Fibroblast of pulmonary artery (primary cell): ENCODE measurements around the gene PHACTR1.

Source experiments
- DNase-seq: peaks from one replicate; pipeline ENCODE4 v3.0.0-alpha.2; 2010; ENCODE audit warnings: low read depth
- H3K4me3 ChIP-seq: replicated peaks from 2 replicates; pipeline ENCODE4 v1.5.1; 2011; ENCODE audit warnings: low read depth, mild to moderate bottlenecking, control low read depth, low read length, moderate library complexity
- TF ChIP-seq, protein P1 (sequence below): IDR thresholded peaks from 2 replicates; pipeline ENCODE4 v1.5.1; 2011; ENCODE audit warnings: mild to moderate bottlenecking, control low read depth, low read length, inconsistent platforms; ENCODE audit errors: missing control alignments

The PHACTR1 gene

GRCh38 chr6:12772416-12772815, 55.8 kb downstream of the PHACTR1 start:
- DNase-seq: no peak
- TF ChIP-seq, protein P1, sequence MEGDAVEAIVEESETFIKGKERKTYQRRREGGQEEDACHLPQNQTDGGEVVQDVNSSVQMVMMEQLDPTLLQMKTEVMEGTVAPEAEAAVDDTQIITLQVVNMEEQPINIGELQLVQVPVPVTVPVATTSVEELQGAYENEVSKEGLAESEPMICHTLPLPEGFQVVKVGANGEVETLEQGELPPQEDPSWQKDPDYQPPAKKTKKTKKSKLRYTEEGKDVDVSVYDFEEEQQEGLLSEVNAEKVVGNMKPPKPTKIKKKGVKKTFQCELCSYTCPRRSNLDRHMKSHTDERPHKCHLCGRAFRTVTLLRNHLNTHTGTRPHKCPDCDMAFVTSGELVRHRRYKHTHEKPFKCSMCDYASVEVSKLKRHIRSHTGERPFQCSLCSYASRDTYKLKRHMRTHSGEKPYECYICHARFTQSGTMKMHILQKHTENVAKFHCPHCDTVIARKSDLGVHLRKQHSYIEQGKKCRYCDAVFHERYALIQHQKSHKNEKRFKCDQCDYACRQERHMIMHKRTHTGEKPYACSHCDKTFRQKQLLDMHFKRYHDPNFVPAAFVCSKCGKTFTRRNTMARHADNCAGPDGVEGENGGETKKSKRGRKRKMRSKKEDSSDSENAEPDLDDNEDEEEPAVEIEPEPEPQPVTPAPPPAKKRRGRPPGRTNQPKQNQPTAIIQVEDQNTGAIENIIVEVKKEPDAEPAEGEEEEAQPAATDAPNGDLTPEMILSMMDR: no peak
- no peak overlapping the region for H3K4me3 ChIP-seq

DNA sequence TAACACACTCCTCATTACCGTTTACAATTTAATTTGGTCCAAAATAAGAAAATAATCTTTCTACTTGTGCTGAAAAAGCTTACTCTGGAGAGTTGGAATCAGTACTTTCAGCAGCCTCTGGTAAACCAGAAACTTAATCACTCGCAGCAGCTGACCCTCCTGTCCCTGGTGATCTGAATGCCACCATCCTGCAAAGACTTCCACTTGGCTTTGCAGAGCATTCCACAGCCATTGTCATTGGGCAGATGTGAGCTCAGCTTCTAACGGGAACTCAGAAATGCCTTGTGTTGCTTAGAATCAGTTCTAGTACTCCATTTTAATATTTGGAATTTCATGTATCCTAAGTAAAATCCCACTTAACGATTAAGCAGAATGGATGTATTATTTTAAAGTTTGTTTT, 59.7 kb downstream of the PHACTR1 start:
- no peak overlapping the region for H3K4me3 ChIP-seq
- TF ChIP-seq, protein P1: no peak
- no peak for DNase-seq

DNA sequence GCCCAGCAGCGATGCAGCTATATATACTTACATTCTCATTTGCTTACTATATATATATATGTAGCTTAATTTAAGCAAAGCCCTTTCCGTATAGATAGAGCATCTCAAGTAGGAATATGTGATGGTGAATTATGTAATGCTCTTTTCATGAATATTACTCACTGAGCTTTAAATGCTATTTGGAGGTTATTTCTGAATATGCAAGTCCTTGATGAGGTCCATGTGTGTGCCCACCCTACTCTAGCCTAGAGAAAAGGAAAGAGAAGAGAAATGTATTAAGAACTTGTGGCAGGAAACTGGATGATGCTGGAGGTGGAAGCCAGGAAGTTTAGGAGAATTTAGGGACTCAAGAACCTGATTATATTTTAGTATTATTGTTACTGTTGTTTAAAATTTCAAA, 63.2 kb downstream of the PHACTR1 start:
- no peak for DNase-seq
- H3K4me3 ChIP-seq: no peak overlapping the region
- TF ChIP-seq, protein P1: no peak

- H3K4me3 ChIP-seq: no peak overlapping the region
- DNase-seq: no peak
- TF ChIP-seq, protein P1: no peak
These were observed 65.6 kb downstream of the PHACTR1 start for GRCh38 chr6:12782136-12782535.

- no peak overlapping the region for H3K4me3 ChIP-seq
- TF ChIP-seq, protein P1: no peak
- no peak for DNase-seq
These were observed 68.7 kb downstream of the PHACTR1 start for GRCh38 chr6:12785301-12785700.

- TF ChIP-seq, protein P1: no peak
- DNase-seq: no peak
- H3K4me3 ChIP-seq: no peak overlapping the region
These were observed 69.4 kb downstream of the PHACTR1 start for GRCh38 chr6:12785921-12786320.

GRCh38 chr6:12791371-12791770, 74.8 kb downstream of the PHACTR1 start:
- TF ChIP-seq, protein P1: no peak
- H3K4me3 ChIP-seq: no peak overlapping the region
- DNase-seq: no peak
